ENCODE results near the gene ANKH. TPM values are rescaled to one million over a fixed set of nuclear protein-coding genes. Genes with fewer than 3 reads are reported as not detected.

The ANKH gene
- total RNA-seq, 1 experiment from 2014 or later: 16.9 TPM

- no peak for TF ChIP-seq ZNF425 (CRISPR knock-in tag; conservative IDR thresholded peaks at IDR 0.05)
- no peak for TF ChIP-seq ETV6 (CRISPR knock-in tag; IDR thresholded peaks at IDR 0.05)
- no peak for TF ChIP-seq FOXK1 (CRISPR knock-in tag; IDR thresholded peaks at IDR 0.05)
- no peak for TF ChIP-seq ZSCAN18 (CRISPR knock-in tag; IDR thresholded peaks at IDR 0.05)
- no peak for TF ChIP-seq MLX (CRISPR knock-in tag; IDR thresholded peaks at IDR 0.05)
- TF ChIP-seq ZNF512 (CRISPR knock-in tag; IDR thresholded peaks at IDR 0.05; ENCODE audit: borderline replicate concordance): no peak
- TF ChIP-seq AFF4 (CRISPR knock-in tag; IDR thresholded peaks at IDR 0.05; ENCODE audit: borderline replicate concordance): no peak
Measured at GRCh38 chr5:14766584-14766983, 105.0 kb downstream of the ANKH start (continued).

- no peak overlapping the region for H3K27ac Mint-ChIP-seq
- H3K4me3 Mint-ChIP-seq: no peak overlapping the region
- H3K4me1 Mint-ChIP-seq: no peaks in the 10 kb centered on the region
- ATAC-seq (no peak), DNase-seq (ENCODE audit: low spot score) (no peak)
- POLR2A ChIA-PET: no interaction called here
- H3K27me3 Mint-ChIP-seq (ENCODE audit: low read depth): no peaks in the 10 kb centered on the region
- CTCF ChIA-PET: no interaction called here
- H3K9me3 Mint-ChIP-seq: no peaks in the 10 kb centered on the region
- H3K36me3 Mint-ChIP-seq: no peaks in the 10 kb centered on the region
- TF ChIP-seq ZNF416 (CRISPR knock-in tag; IDR thresholded peaks at IDR 0.05) (no peak), ZNF219 (CRISPR knock-in tag; IDR thresholded peaks at IDR 0.05; ENCODE audit: borderline replicate concordance) (no peak), ESRRA (CRISPR knock-in tag; IDR thresholded peaks at IDR 0.05; ENCODE audit: borderline replicate concordance) (no peak), FOXP4 (CRISPR knock-in tag; IDR thresholded peaks at IDR 0.05) (no peak), ZNF281 (CRISPR knock-in tag; IDR thresholded peaks at IDR 0.05) (no peak), ARID4B (CRISPR knock-in tag; IDR thresholded peaks at IDR 0.05; ENCODE audit: borderline replicate concordance) (no peak), ZMAT4 (CRISPR knock-in tag; IDR thresholded peaks at IDR 0.05) (no peak), OVOL2 (CRISPR knock-in tag; IDR thresholded peaks at IDR 0.05; ENCODE audit: borderline replicate concordance) (no peak), TEAD4 (CRISPR knock-in tag; IDR thresholded peaks at IDR 0.05) (no peak)
Measured at GRCh38 chr5:14765587-14765986, 106.0 kb downstream of the ANKH start.
